HepG2 (cell line): ENCODE measurements around the gene SEC31B. TPM values are rescaled to one million over a fixed set of nuclear protein-coding genes. Genes with fewer than 3 reads are reported as not detected.

Experiments used
- CEBPG ChIP-seq: IDR thresholded peaks from 2 replicates; pipeline ENCODE4 v1.6.1; 2016
- HMG20B ChIP-seq: conservative IDR thresholded peaks from 2 replicates; pipeline ENCODE4 v1.6.1; 2016; ENCODE audit warnings: missing genetic modification reagents, missing compliant biosample characterization
- JUND ChIP-seq: sonication (generic); formaldehyde crosslinking; IDR thresholded peaks from 2 replicates; pipeline ENCODE4 v1.8.0; 2022; ENCODE audit warnings: mild to moderate bottlenecking, missing genetic modification reagents
- KDM5A ChIP-seq: fragments of 200-600 bp; sonication (generic); IDR thresholded peaks from 2 replicates; pipeline ENCODE4 v1.7.0; 2018; ENCODE audit warnings: antibody characterized with exemption, mild to moderate bottlenecking, low read length, borderline replicate concordance
- KDM6A ChIP-seq: IDR thresholded peaks from 2 replicates; pipeline ENCODE4 v1.6.1; 2016; ENCODE audit warnings: low read depth
- KLF16 ChIP-seq, 2 experiments: sonication (generic) in 1 of 2; formaldehyde crosslinking in 1 of 2; IDR thresholded peaks; 2 replicates each; pipeline versions ENCODE4 v1.6.1 to v1.8.0; 2016 to 2023; ENCODE audit warnings: missing genetic modification reagents in 2 of 2, missing compliant biosample characterization in 1 of 2
- KLF9 ChIP-seq: IDR thresholded peaks from 2 replicates; pipeline ENCODE4 v1.6.1; 2016; ENCODE audit warnings: low read depth
- MIER2 ChIP-seq: IDR thresholded peaks from 2 replicates; pipeline ENCODE4 v1.6.1; 2016; ENCODE audit warnings: missing biosample characterization, missing genetic modification reagents
- ZFP1 ChIP-seq: IDR thresholded peaks from 2 replicates; pipeline ENCODE4 v1.6.1; 2016
- ZFX ChIP-seq: sonication (generic); formaldehyde crosslinking; IDR thresholded peaks from 2 replicates; pipeline ENCODE4 v1.4.0; 2020; ENCODE audit warnings: mild to moderate bottlenecking, low read depth, missing genetic modification reagents, moderate library complexity
- ZNF326 ChIP-seq: sonication (generic); formaldehyde crosslinking; IDR thresholded peaks from 2 replicates; pipeline ENCODE4 v1.4.0; 2020; ENCODE audit warnings: missing genetic modification reagents, borderline replicate concordance
- ZNF329 ChIP-seq: sonication (generic); formaldehyde crosslinking; IDR thresholded peaks from 2 replicates; pipeline ENCODE4 v1.9.0; 2021; ENCODE audit warnings: low read depth, mild to moderate bottlenecking, missing genetic modification reagents
- ZNF747 ChIP-seq: sonication (generic); formaldehyde crosslinking; IDR thresholded peaks from 2 replicates; pipeline ENCODE4 v1.8.1; 2023; ENCODE audit warnings: missing genetic modification reagents, mild to moderate bottlenecking, borderline replicate concordance
- ZNF790 ChIP-seq: sonication (generic); formaldehyde crosslinking; IDR thresholded peaks from 2 replicates; pipeline ENCODE4 v1.8.0; 2022; ENCODE audit warnings: missing genetic modification reagents, mild to moderate bottlenecking, borderline replicate concordance
- polyA plus RNA-seq, 8 experiments: library from polyadenylated mRNA; depleted of rRNA in 3 of 8; stranded (reverse) in 7 of 8; unstranded in 1 of 8; fragments of >200 nt; fragmentation: Illumina TruSeq in 4 of 8; extraction: Trizol in 4 of 8; gene quantifications; 2 replicates each; pipeline versions ENCODE4 v1.2.1 to v1.2.3, GENCODE V29; 2011 to 2016; ENCODE audit warnings: low read depth in 4 of 8, missing spikeins in 1 of 8, mixed read lengths in 1 of 8; ENCODE audit not compliant: insufficient read depth in 1 of 8
- total RNA-seq, 5 experiments: library from RNA; depleted of rRNA; stranded (reverse); fragments of >200 nt; fragmentation: Illumina TruSeq; extraction: Trizol; gene quantifications; 2 replicates each; pipeline ENCODE4 v1.2.3, GENCODE V29; 2016; ENCODE audit warnings: low read depth in 1 of 5
- TF ChIP-seq, protein P1 (sequence below): sonication (generic); formaldehyde crosslinking; IDR thresholded peaks from 2 replicates; pipeline ENCODE4 v1.4.0; 2020; ENCODE audit warnings: missing genetic modification reagents
- TF ChIP-seq, protein P2 (sequence below): sonication (generic); formaldehyde crosslinking; IDR thresholded peaks from 2 replicates; pipeline ENCODE4 v1.4.0; 2020; ENCODE audit warnings: mild to moderate bottlenecking, missing genetic modification reagents
- TF ChIP-seq, protein P3 (sequence below): sonication (generic); formaldehyde crosslinking; IDR thresholded peaks from 2 replicates; pipeline ENCODE4 v1.5.1; 2020; ENCODE audit warnings: missing genetic modification reagents, mild to moderate bottlenecking, borderline replicate concordance
- TF ChIP-seq, protein P4 (sequence below): sonication (generic); formaldehyde crosslinking; IDR thresholded peaks from 2 replicates; pipeline ENCODE4 v1.5.0; 2020; ENCODE audit warnings: missing genetic modification reagents
- TF ChIP-seq, protein P5 (sequence below): sonication (generic); formaldehyde crosslinking; IDR thresholded peaks from 2 replicates; pipeline ENCODE4 v1.5.1; 2020; ENCODE audit warnings: missing genetic modification reagents, mild to moderate bottlenecking, borderline replicate concordance
- TF ChIP-seq, protein P6 (sequence below): sonication (generic); formaldehyde crosslinking; IDR thresholded peaks from 2 replicates; pipeline ENCODE4 v1.8.1; 2023; ENCODE audit warnings: mild to moderate bottlenecking, missing genetic modification reagents

SEC31B gene
- total and polyA plus RNA-seq, 2 of the 13 experiments (the other 11 are each of a cell fraction or from before 2014, with no cell fraction given), result 2.0 to 8.3 TPM

DNA sequence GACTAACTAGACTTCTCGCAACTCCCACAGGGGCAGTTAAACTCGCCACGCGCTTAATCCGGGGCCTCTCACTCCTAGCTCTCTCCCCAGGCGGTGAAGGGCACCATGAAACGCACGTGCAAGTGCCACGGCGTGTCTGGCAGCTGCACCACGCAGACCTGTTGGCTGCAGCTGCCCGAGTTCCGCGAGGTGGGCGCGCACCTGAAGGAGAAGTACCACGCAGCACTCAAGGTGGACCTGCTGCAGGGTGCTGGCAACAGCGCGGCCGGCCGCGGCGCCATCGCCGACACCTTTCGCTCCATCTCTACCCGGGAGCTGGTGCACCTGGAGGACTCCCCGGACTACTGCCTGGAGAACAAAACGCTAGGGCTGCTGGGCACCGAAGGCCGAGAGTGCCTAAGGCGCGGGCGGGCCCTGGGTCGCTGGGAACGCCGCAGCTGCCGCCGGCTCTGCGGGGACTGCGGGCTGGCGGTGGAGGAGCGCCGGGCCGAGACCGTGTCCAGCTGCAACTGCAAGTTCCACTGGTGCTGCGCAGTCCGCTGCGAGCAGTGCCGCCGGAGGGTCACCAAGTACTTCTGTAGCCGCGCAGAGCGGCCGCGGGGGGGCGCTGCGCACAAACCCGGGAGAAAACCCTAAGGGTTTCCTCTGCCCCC lies 37.4 kb downstream of the SEC31B start (continued):
- TF ChIP-seq, protein P1, sequence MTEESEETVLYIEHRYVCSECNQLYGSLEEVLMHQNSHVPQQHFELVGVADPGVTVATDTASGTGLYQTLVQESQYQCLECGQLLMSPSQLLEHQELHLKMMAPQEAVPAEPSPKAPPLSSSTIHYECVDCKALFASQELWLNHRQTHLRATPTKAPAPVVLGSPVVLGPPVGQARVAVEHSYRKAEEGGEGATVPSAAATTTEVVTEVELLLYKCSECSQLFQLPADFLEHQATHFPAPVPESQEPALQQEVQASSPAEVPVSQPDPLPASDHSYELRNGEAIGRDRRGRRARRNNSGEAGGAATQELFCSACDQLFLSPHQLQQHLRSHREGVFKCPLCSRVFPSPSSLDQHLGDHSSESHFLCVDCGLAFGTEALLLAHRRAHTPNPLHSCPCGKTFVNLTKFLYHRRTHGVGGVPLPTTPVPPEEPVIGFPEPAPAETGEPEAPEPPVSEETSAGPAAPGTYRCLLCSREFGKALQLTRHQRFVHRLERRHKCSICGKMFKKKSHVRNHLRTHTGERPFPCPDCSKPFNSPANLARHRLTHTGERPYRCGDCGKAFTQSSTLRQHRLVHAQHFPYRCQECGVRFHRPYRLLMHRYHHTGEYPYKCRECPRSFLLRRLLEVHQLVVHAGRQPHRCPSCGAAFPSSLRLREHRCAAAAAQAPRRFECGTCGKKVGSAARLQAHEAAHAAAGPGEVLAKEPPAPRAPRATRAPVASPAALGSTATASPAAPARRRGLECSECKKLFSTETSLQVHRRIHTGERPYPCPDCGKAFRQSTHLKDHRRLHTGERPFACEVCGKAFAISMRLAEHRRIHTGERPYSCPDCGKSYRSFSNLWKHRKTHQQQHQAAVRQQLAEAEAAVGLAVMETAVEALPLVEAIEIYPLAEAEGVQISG (CRISPR knock-in tag), result peak; percentile 45
- TF ChIP-seq, protein P2, sequence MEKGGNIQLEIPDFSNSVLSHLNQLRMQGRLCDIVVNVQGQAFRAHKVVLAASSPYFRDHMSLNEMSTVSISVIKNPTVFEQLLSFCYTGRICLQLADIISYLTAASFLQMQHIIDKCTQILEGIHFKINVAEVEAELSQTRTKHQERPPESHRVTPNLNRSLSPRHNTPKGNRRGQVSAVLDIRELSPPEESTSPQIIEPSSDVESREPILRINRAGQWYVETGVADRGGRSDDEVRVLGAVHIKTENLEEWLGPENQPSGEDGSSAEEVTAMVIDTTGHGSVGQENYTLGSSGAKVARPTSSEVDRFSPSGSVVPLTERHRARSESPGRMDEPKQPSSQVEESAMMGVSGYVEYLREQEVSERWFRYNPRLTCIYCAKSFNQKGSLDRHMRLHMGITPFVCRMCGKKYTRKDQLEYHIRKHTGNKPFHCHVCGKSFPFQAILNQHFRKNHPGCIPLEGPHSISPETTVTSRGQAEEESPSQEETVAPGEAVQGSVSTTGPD (CRISPR knock-in tag), result no peak
- TF ChIP-seq, protein P3, sequence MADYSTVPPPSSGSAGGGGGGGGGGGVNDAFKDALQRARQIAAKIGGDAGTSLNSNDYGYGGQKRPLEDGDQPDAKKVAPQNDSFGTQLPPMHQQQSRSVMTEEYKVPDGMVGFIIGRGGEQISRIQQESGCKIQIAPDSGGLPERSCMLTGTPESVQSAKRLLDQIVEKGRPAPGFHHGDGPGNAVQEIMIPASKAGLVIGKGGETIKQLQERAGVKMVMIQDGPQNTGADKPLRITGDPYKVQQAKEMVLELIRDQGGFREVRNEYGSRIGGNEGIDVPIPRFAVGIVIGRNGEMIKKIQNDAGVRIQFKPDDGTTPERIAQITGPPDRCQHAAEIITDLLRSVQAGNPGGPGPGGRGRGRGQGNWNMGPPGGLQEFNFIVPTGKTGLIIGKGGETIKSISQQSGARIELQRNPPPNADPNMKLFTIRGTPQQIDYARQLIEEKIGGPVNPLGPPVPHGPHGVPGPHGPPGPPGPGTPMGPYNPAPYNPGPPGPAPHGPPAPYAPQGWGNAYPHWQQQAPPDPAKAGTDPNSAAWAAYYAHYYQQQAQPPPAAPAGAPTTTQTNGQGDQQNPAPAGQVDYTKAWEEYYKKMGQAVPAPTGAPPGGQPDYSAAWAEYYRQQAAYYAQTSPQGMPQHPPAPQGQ (CRISPR knock-in tag), result 0 out of 2 replicates have a peak, but pooled peaks have one; percentile 23
- no peak for TF ChIP-seq KLF16 (CRISPR knock-in tag; IDR thresholded peaks at IDR 0.05)
- no peak for TF ChIP-seq CEBPG
- TF ChIP-seq ZNF329 (CRISPR knock-in tag), result no peak
- peak; percentile 49; the same call in 1 of the 2 replicates for TF ChIP-seq ZNF790 (CRISPR knock-in tag)
- TF ChIP-seq, protein P4, sequence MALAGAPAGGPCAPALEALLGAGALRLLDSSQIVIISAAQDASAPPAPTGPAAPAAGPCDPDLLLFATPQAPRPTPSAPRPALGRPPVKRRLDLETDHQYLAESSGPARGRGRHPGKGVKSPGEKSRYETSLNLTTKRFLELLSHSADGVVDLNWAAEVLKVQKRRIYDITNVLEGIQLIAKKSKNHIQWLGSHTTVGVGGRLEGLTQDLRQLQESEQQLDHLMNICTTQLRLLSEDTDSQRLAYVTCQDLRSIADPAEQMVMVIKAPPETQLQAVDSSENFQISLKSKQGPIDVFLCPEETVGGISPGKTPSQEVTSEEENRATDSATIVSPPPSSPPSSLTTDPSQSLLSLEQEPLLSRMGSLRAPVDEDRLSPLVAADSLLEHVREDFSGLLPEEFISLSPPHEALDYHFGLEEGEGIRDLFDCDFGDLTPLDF, result 0 out of 2 replicates have a peak, but pooled peaks have one; percentile 26
- TF ChIP-seq ZNF326 (CRISPR knock-in tag), result no peak
- no peak for TF ChIP-seq KDM6A
- peak; percentile 54; the same call in 1 of the 2 replicates for TF ChIP-seq ZFX (CRISPR knock-in tag)
- TF ChIP-seq HMG20B (CRISPR knock-in tag), result no peak
- no peak for TF ChIP-seq ZNF747 (CRISPR knock-in tag)
- TF ChIP-seq KLF9, result no peak
- TF ChIP-seq MIER2, result no peak
- TF ChIP-seq, protein P5, sequence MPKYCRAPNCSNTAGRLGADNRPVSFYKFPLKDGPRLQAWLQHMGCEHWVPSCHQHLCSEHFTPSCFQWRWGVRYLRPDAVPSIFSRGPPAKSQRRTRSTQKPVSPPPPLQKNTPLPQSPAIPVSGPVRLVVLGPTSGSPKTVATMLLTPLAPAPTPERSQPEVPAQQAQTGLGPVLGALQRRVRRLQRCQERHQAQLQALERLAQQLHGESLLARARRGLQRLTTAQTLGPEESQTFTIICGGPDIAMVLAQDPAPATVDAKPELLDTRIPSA (CRISPR knock-in tag), result no peak
- TF ChIP-seq JUND (CRISPR knock-in tag), result no peak
- no peak for TF ChIP-seq KDM5A
- TF ChIP-seq, protein P6, sequence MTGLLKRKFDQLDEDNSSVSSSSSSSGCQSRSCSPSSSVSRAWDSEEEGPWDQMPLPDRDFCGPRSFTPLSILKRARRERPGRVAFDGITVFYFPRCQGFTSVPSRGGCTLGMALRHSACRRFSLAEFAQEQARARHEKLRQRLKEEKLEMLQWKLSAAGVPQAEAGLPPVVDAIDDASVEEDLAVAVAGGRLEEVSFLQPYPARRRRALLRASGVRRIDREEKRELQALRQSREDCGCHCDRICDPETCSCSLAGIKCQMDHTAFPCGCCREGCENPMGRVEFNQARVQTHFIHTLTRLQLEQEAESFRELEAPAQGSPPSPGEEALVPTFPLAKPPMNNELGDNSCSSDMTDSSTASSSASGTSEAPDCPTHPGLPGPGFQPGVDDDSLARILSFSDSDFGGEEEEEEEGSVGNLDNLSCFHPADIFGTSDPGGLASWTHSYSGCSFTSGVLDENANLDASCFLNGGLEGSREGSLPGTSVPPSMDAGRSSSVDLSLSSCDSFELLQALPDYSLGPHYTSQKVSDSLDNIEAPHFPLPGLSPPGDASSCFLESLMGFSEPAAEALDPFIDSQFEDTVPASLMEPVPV, result peak; percentile 75
- TF ChIP-seq ZFP1 (CRISPR knock-in tag), result no peak
